Keratinocyte (primary cell): Measurements from ENCODE around the gene ADAM12. TPM values are rescaled to one million over a fixed set of nuclear protein-coding genes. Genes with fewer than 3 reads are reported as not detected.

Source experiments
- DNase-seq: peaks from one replicate; pipeline ENCODE4 v3.0.0-alpha.2; 2011; ENCODE audit warnings: low read depth, missing footprints, low spot score
- FAIRE-seq: peaks from 2 replicates; lab custom pipeline; 2011; peaks lifted over from hg19 to GRCh38; lab: Jason Lieb, UNC
- H2AFZ ChIP-seq: 2 replicates; pipeline ENCODE4 v1.6.0; 2012; ENCODE audit warnings: low read length, control low read depth, inconsistent platforms; ENCODE audit not compliant: control insufficient read depth
- H3K27ac ChIP-seq: 2 replicates; pipeline ENCODE4 v1.5.1; 2011; ENCODE audit warnings: low read length; ENCODE audit not compliant: control insufficient read depth, insufficient read depth
- H3K27me3 ChIP-seq: 3 replicates; pipeline ENCODE4 v1.6.0; 2011; ENCODE audit warnings: low read length; ENCODE audit not compliant: control insufficient read depth, insufficient read depth; ENCODE audit errors: extremely low read depth
- H3K36me3 ChIP-seq, 2 experiments: 2 replicates in 1 of 2; 3 replicates in 1 of 2; pipeline ENCODE4 v1.5.1; 2011; ENCODE audit warnings: low read length in 2 of 2, mild to moderate bottlenecking in 1 of 2; ENCODE audit not compliant: control insufficient read depth in 2 of 2, insufficient read depth in 2 of 2; ENCODE audit errors: extremely low read depth in 1 of 2
- H3K4me1 ChIP-seq: 3 replicates; pipeline ENCODE4 v1.5.1; 2011; ENCODE audit warnings: low read length; ENCODE audit not compliant: control insufficient read depth, insufficient read depth; ENCODE audit errors: extremely low read depth
- H3K4me2 ChIP-seq: 3 replicates; pipeline ENCODE4 v1.6.0; 2011; ENCODE audit warnings: low read depth, low read length; ENCODE audit not compliant: control insufficient read depth, insufficient read depth; ENCODE audit errors: extremely low read depth
- H3K4me3 ChIP-seq, 3 experiments: fragments of 200-600 bp in 1 of 3; sonication (generic) in 1 of 3; 2 replicates in 2 of 3; 3 replicates in 1 of 3; pipeline ENCODE4 v1.5.1; 2011 to 2016; ENCODE audit warnings: low read length in 3 of 3, mild to moderate bottlenecking in 3 of 3, control low read depth in 2 of 3, inconsistent platforms in 1 of 3, low read depth in 1 of 3, mixed read lengths in 1 of 3, mixed run types in 1 of 3, moderate library complexity in 1 of 3; ENCODE audit not compliant: control insufficient read depth in 2 of 3, insufficient read depth in 2 of 3; ENCODE audit errors: extremely low read depth in 1 of 3
- H3K79me2 ChIP-seq: 2 replicates; pipeline ENCODE4 v1.6.0; 2012; ENCODE audit warnings: low read length; ENCODE audit not compliant: control insufficient read depth, insufficient read depth
- H3K9ac ChIP-seq: 3 replicates; pipeline ENCODE4 v1.6.0; 2011; ENCODE audit warnings: low read length; ENCODE audit not compliant: control insufficient read depth, insufficient read depth; ENCODE audit errors: extremely low read depth
- H3K9me1 ChIP-seq: 3 replicates; pipeline ENCODE4 v1.6.0; 2011; ENCODE audit warnings: low read length; ENCODE audit not compliant: control insufficient read depth, insufficient read depth; ENCODE audit errors: extremely low read depth
- H3K9me3 ChIP-seq: 2 replicates; pipeline ENCODE4 v1.5.1; 2012; ENCODE audit warnings: low read depth, low read length; ENCODE audit not compliant: control insufficient read depth
- H4K20me1 ChIP-seq: 3 replicates; pipeline ENCODE4 v1.6.0; 2011; ENCODE audit warnings: low read length; ENCODE audit not compliant: control insufficient read depth, insufficient read depth; ENCODE audit errors: extremely low read depth
- CTCF ChIP-seq, 3 experiments: IDR thresholded peaks in 1 of 3; conservative IDR thresholded peaks in 1 of 3; optimal IDR thresholded peaks in 1 of 3; 2 replicates in 2 of 3; 3 replicates in 1 of 3; pipeline versions ENCODE3 to v1.5.1; 2011; ENCODE audit warnings: low read length in 3 of 3, mild to moderate bottlenecking in 3 of 3, moderate library complexity in 2 of 3, control low read depth in 1 of 3, inconsistent platforms in 1 of 3; ENCODE audit not compliant: insufficient read depth in 2 of 3; ENCODE audit errors: extremely low read depth in 1 of 3
- EZH2 ChIP-seq: IDR thresholded peaks from one replicate; pipeline ENCODE4 v1.6.1; 2012; ENCODE audit warnings: inconsistent platforms, mild to moderate bottlenecking, low read length, moderate library complexity
- dilution Hi-C: fragments of 300-500 bp; cut with MboI; formaldehyde crosslinking; loops from one replicate; pipeline ENCODE4 v1.7.0; 2020; ENCODE audit warnings: low sequenced_read_pairs; ENCODE audit not compliant: extremely low pct_ligation_motif_present
- polyA plus RNA-seq, 5 experiments: library from polyadenylated mRNA; depleted of rRNA in 3 of 5; stranded (reverse) in 3 of 5; stranded (forward) in 1 of 5; unstranded in 1 of 5; fragments of >200 nt; gene quantifications; 1 replicate in 1 of 5; 2 replicates in 3 of 5; 3 replicates in 1 of 5; pipeline versions ENCODE4 v1.2.1 to v1.2.3, GENCODE V29; 2011 to 2012; ENCODE audit warnings: missing spikeins in 2 of 5, low read depth in 1 of 5, low replicate concordance in 1 of 5

ADAM12 gene
- polyA plus RNA-seq, 1 donor (not counting 4 experiments of a cell fraction or from before 2014, with no cell fraction given) = 0.07 TPM

DNA sequence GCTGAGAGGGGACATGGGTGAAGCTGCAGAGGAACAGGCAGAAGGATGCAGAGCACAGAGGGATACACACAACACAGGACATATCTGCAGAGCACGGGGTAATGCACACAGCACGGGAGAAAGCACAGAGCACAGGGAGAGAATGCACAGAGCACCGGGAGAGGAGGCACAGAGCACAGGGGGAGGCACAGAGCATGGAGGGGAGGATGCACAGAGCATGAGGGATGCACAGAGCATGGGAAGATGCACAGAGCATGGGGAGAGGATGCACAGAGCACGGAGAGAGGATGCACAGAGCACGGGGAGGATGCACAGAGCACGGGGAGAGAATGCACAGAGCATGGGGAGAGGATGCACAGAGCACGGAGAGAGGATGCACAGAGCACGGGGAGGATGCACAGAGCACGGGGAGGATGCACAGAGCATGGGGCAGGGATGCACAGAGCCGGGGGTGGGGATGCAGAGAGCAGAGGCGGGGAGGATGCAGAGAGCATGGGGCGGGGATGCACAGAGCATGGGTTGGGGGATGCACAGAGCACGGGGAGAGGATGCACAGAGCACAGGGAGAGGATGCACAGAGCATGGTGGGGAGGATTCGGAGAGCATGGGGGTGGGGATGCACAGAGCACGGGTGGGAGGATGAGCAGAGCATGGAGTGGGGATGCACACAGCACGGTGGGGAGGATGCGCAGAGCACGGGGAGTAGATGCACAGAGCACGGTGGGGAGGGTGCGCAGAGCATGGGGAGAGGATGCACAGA, 230.0 kb downstream of the ADAM12 start:
- no peak for DNase-seq
- H3K36me3 ChIP-seq = no peaks in the 10 kb centered on the region
- no peak overlapping the region for H2AFZ ChIP-seq
- no peaks in the 10 kb centered on the region for H3K9me3 ChIP-seq
- peaks cover 2% of the 10 kb centered on the region for H3K27me3 ChIP-seq
- no peak overlapping the region for H3K4me2 ChIP-seq
- peaks cover 5% of the 10 kb centered on the region for H3K4me1 ChIP-seq
- dilution Hi-C loops = no loop called here
- H3K4me3 ChIP-seq = no peak overlapping the region
- H3K27ac ChIP-seq = no peak overlapping the region
- no peaks in the 10 kb centered on the region for H3K9me1 ChIP-seq
- no peaks in the 10 kb centered on the region for H4K20me1 ChIP-seq
- TF ChIP-seq CTCF (optimal IDR thresholded peaks at IDR 0.05 in 1 of 3, IDR thresholded peaks at IDR 0.05 in 1 of 3, conservative IDR thresholded peaks at IDR 0.05 in 1 of 3; ENCODE audit: extremely low read depth in 1 of 3, insufficient read depth in 2 of 3, low read length in 3 of 3) (no peak), EZH2 (no peak)
- no peak for FAIRE-seq
- no peak overlapping the region for H3K9ac ChIP-seq
- no peaks in the 10 kb centered on the region for H3K79me2 ChIP-seq

GRCh38 chr10:126157189-126157588, 231.1 kb downstream of the ADAM12 start:
- Histone ChIP-seq H3K4me1 (peaks cover 5% of the 10 kb centered on the region), H3K9ac (no peak overlapping the region), H3K27me3 (no peaks in the 10 kb centered on the region), H3K9me1 (no peaks in the 10 kb centered on the region), H3K79me2 (no peaks in the 10 kb centered on the region), H3K4me2 (no peak overlapping the region), H4K20me1 (no peaks in the 10 kb centered on the region), H2AFZ (no peak overlapping the region), H3K36me3 (no peaks in the 10 kb centered on the region), H3K4me3 (no peak overlapping the region), H3K27ac (no peak overlapping the region), H3K9me3 (no peaks in the 10 kb centered on the region)
- FAIRE-seq (no peak), DNase-seq (no peak)
- TF ChIP-seq EZH2 (no peak), CTCF (optimal IDR thresholded peaks at IDR 0.05 in 1 of 3, IDR thresholded peaks at IDR 0.05 in 1 of 3, conservative IDR thresholded peaks at IDR 0.05 in 1 of 3; ENCODE audit: extremely low read depth in 1 of 3, insufficient read depth in 2 of 3, low read length in 3 of 3) (no peak)
- dilution Hi-C loops = no loop called here
